ENCODE measurements around the gene NINJ1.

The NINJ1 gene

DNA sequence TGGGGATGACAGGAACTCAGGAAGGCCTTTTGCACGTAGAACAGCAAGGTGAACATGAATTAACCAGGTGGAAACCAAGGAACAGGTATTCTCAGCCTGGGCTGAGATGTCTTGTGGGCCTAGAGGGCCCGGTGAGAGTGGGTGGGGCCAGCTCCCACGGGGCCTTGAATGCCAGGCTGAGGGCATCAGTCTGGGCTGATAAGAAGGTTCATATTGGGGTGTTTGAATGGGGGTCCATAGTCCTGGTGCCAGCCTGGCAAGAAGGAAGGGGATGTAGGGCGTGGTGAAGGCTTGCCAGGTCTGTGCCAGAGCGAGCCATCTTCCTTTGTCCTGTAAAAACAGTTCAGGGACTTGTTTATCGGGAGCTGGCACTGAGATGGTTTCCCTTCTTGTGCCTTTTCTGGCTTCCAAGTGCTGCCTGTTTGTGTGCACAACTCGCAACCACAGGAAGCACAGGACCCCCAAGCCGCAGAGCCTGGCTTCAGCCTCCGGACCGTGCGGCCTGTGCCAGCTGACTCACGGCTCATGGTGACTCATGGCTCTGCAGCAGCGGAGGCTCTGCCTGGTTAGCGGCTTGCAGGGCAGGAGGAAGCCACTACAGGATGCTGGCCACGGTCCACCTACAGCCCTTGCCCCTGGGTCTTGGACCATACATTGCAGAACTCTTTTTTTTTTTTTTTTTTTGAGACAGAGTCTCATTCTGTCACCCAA, 35.7 kb downstream of the NINJ1 start:
- Histone ChIP-seq H3K36me3 (ENCODE audit: low read length) (no peaks in the 10 kb centered on the region), H3K79me2 (ENCODE audit: insufficient read depth, low read length) (no peaks in the 10 kb centered on the region), H2AFZ (ENCODE audit: low read depth, low read length, severe bottlenecking) (no peak overlapping the region), H3K9me3 (ENCODE audit: insufficient read depth, low read length) (no peaks in the 10 kb centered on the region), H3K27ac (ENCODE audit: low read depth, low read length) (no peak overlapping the region), H3K27me3 (ENCODE audit: low read length) (no peaks in the 10 kb centered on the region), H3F3A (ENCODE audit: insufficient read depth) (peaks cover 17% of the 10 kb centered on the region), H3K9ac (ENCODE audit: low read length) (no peak overlapping the region), H4K20me1 (ENCODE audit: low read depth, low read length) (no peaks in the 10 kb centered on the region), H3K4me2 (ENCODE audit: low read depth, low read length, poor library complexity, severe bottlenecking) (no peak overlapping the region), H3K9me2 (replicated peaks; ENCODE audit: insufficient read depth, low read length) (no peaks in the 10 kb centered on the region), H3K4me3 (ENCODE audit: insufficient read depth, low read length, poor library complexity, severe bottlenecking) (no peak overlapping the region)
- TF ChIP-seq, protein P1, sequence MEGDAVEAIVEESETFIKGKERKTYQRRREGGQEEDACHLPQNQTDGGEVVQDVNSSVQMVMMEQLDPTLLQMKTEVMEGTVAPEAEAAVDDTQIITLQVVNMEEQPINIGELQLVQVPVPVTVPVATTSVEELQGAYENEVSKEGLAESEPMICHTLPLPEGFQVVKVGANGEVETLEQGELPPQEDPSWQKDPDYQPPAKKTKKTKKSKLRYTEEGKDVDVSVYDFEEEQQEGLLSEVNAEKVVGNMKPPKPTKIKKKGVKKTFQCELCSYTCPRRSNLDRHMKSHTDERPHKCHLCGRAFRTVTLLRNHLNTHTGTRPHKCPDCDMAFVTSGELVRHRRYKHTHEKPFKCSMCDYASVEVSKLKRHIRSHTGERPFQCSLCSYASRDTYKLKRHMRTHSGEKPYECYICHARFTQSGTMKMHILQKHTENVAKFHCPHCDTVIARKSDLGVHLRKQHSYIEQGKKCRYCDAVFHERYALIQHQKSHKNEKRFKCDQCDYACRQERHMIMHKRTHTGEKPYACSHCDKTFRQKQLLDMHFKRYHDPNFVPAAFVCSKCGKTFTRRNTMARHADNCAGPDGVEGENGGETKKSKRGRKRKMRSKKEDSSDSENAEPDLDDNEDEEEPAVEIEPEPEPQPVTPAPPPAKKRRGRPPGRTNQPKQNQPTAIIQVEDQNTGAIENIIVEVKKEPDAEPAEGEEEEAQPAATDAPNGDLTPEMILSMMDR (IDR thresholded peaks at IDR 0.05; ENCODE audit: insufficient read depth, low read length, poor library complexity, severe bottlenecking) = no peak
- no peak for TF ChIP-seq EZH2phosphoT487 (conservative IDR thresholded peaks at IDR 0.05; ENCODE audit: low read length)

DNA sequence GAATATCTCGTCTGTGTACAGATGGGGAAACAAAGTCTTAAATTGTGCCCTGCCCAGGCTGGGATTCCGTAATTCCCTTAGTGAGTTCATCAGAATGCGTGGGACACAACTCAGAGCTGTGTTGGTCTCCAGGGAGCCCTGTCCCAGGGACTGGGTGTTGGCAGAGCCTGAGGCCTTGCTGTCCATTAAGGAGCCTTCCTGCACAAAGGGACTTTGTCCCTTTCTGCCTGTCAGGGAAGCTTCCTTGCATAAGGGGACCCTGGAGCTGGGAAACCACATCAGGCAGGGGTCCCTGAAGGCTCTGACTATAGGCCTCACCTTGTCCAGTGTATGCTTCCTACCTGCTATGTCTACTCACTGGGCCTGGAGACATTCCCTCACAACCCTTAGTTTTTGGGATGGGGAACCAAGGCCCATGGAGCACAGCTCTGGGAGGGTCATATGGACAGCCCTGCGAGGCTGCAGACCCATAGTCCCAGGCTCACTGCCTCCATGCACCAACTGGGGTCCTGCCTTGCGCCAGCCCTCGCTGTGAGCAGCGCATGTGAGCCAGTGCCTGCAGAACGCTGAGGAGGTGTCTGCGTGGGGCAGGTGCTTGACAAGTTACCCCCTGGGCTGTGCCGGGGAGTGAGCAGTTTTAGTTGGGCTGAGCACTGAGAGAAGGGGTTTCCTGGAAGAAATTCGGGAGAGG, 36.4 kb downstream of the NINJ1 start:
- no peaks in the 10 kb centered on the region for H3K27me3 ChIP-seq (ENCODE audit: low read length)
- TF ChIP-seq, protein P1 (IDR thresholded peaks at IDR 0.05; ENCODE audit: insufficient read depth, low read length, poor library complexity, severe bottlenecking) = no peak
- no peak for TF ChIP-seq EZH2phosphoT487 (conservative IDR thresholded peaks at IDR 0.05; ENCODE audit: low read length)
- no peak overlapping the region for H3K4me3 ChIP-seq (ENCODE audit: insufficient read depth, low read length, poor library complexity, severe bottlenecking)
- no peak overlapping the region for H3K27ac ChIP-seq (ENCODE audit: low read depth, low read length)
- no peak overlapping the region for H3K4me2 ChIP-seq (ENCODE audit: low read depth, low read length, poor library complexity, severe bottlenecking)
- no peaks in the 10 kb centered on the region for H3K9me3 ChIP-seq (ENCODE audit: insufficient read depth, low read length)
- no peaks in the 10 kb centered on the region for H3K36me3 ChIP-seq (ENCODE audit: low read length)
- no peak overlapping the region for H2AFZ ChIP-seq (ENCODE audit: low read depth, low read length, severe bottlenecking)
- H3F3A ChIP-seq (ENCODE audit: insufficient read depth) = peaks cover 18% of the 10 kb centered on the region
- H3K9ac ChIP-seq (ENCODE audit: low read length) = no peak overlapping the region
- no peaks in the 10 kb centered on the region for H3K79me2 ChIP-seq (ENCODE audit: insufficient read depth, low read length)
- H4K20me1 ChIP-seq (ENCODE audit: low read depth, low read length) = no peaks in the 10 kb centered on the region
- H3K9me2 ChIP-seq (replicated peaks; ENCODE audit: insufficient read depth, low read length) = no peaks in the 10 kb centered on the region

DNA sequence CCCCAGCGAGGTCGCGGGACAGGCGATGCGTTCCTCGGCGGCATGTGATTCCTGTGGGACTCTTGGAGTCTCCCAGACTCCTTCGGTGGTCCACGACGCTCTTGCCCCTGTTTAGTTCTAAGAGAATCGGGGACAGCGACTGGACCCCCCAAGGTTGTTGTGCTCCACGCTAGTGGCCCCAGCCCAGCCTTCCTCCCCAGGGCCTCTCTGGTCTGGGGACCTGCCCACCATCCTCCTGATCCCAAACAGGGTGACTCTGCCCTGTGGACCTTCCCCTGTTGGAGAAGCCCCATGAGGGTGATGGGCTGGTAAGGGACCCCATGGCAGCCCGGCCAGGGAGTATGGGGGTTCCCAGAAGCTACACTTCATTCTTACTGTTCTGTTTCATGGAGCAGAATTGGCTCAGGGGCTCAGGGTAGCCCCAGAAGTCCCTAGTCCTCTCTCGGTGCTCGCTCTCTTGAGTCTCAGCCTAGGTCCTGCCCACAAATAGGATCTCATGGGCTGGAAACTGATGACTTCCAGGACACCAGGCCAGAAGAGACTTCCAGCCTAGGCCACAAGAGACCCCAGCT, 37.2 kb downstream of the NINJ1 start:
- H3K9ac ChIP-seq (ENCODE audit: low read length) = peak overlapping the region; percentile 77
- H4K20me1 ChIP-seq (ENCODE audit: low read depth, low read length) = no peaks in the 10 kb centered on the region
- H3K27ac ChIP-seq (ENCODE audit: low read depth, low read length) = no peak overlapping the region
- no peaks in the 10 kb centered on the region for H3K36me3 ChIP-seq (ENCODE audit: low read length)
- TF ChIP-seq, protein P1 (IDR thresholded peaks at IDR 0.05; ENCODE audit: insufficient read depth, low read length, poor library complexity, severe bottlenecking) = no peak
- TF ChIP-seq EZH2phosphoT487 (conservative IDR thresholded peaks at IDR 0.05; ENCODE audit: low read length) = no peak
- peaks cover 18% of the 10 kb centered on the region for H3F3A ChIP-seq (ENCODE audit: insufficient read depth)
- no peaks in the 10 kb centered on the region for H3K9me2 ChIP-seq (replicated peaks; ENCODE audit: insufficient read depth, low read length)
- no peaks in the 10 kb centered on the region for H3K79me2 ChIP-seq (ENCODE audit: insufficient read depth, low read length)
- H3K9me3 ChIP-seq (ENCODE audit: insufficient read depth, low read length) = no peaks in the 10 kb centered on the region
- no peaks in the 10 kb centered on the region for H3K27me3 ChIP-seq (ENCODE audit: low read length)
- H2AFZ ChIP-seq (ENCODE audit: low read depth, low read length, severe bottlenecking) = peak overlapping the region; percentile 97
- peak overlapping the region; percentile 90 for H3K4me3 ChIP-seq (ENCODE audit: insufficient read depth, low read length, poor library complexity, severe bottlenecking)
- peak overlapping the region; percentile 60 for H3K4me2 ChIP-seq (ENCODE audit: low read depth, low read length, poor library complexity, severe bottlenecking)

All from SU-DHL-6 (cell line).